Spleen (tissue), 7 donors: ENCODE results near the gene CTXND1.

Source experiments
- CTCF ChIP-seq, 11 experiments: fragments of 200-600 bp in 7 of 11; fragments of 450-650 bp in 4 of 11; sonication (generic) in 4 of 11; IDR thresholded peaks in 8 of 11; conservative IDR thresholded peaks in 3 of 11; 1 replicate in 7 of 11; 2 replicates in 4 of 11; pipeline versions ENCODE4 v1.4.0 to v1.8.0; 2016 to 2021; ENCODE audit warnings: antibody characterized with exemption in 11 of 11, inconsistent platforms in 4 of 11, mild to moderate bottlenecking in 1 of 11
- POLR2A ChIP-seq, 3 donors: fragments of 450-650 bp; IDR thresholded peaks; one replicate each; pipeline ENCODE4 v1.5.1; 2017; ENCODE audit warnings: antibody characterized with exemption in 3 of 3, mild to moderate bottlenecking in 1 of 3
- donor health status: DM: no; HTN: no; CAD: no; lungs with moderate emphysema.
- donor health status: DM: no; HTN: no; CAD: no.
- donor health status: DM: no; HTN: no; CAD: no.

- TF ChIP-seq POLR2A (IDR thresholded peaks at IDR 0.05) (no peak), CTCF (IDR thresholded peaks at IDR 0.05 in 8 of 11, conservative IDR thresholded peaks at IDR 0.05 in 3 of 11) (no peak)
Observed at GRCh38 chr15:80186066-80186465, 65.9 kb downstream of the CTXND1 start.
